ENCODE results near the gene CDC5L.

The CDC5L gene

GRCh38 chr6:44411141-44411540 is 23.6 kb downstream of the CDC5L start:
- FAIRE-seq (no peak), DNase-seq (ENCODE audit: insufficient read length, low spot score) (no peak)
- no peak for TF ChIP-seq POLR2A (IDR thresholded peaks at IDR 0.05; ENCODE audit: low read depth, low read length)

- FAIRE-seq (no peak), DNase-seq (ENCODE audit: insufficient read length, low spot score) (no peak)
- no peak for TF ChIP-seq POLR2A (IDR thresholded peaks at IDR 0.05; ENCODE audit: low read depth, low read length)
These were observed 27.9 kb downstream of the CDC5L start for GRCh38 chr6:44415449-44415848.

- DNase-seq (ENCODE audit: insufficient read length, low spot score) = peak; percentile 36
- peak; percentile 83 for FAIRE-seq
- no peak for TF ChIP-seq POLR2A (IDR thresholded peaks at IDR 0.05; ENCODE audit: low read depth, low read length)
These were observed 28.5 kb downstream of the CDC5L start for GRCh38 chr6:44415873-44416502.

GRCh38 chr6:44422531-44422930 is 35.0 kb downstream of the CDC5L start:
- DNase-seq (ENCODE audit: insufficient read length, low spot score) (no peak), FAIRE-seq (no peak)
- TF ChIP-seq POLR2A (IDR thresholded peaks at IDR 0.05; ENCODE audit: low read depth, low read length) = no peak

DNA sequence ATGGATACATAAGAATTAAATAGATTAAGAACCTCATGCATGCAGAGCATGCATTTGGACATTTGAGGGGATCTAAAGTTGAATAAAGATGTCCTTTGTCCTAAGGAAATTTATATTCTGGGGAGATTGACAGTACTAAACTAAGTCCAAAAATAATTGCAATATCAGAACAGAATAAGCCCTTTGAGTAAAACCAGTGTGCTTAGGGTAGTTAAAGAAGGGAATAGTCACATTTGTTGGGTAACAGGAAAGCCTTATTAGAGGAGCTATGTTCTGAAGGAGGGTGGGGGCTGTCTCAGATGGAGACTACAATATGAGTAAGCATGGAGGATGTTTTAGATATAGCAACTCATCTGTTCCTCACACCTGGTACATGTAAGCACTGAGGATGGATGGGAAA is 35.8 kb downstream of the CDC5L start:
- no peak for DNase-seq (ENCODE audit: insufficient read length, low spot score)
- no peak for TF ChIP-seq POLR2A (IDR thresholded peaks at IDR 0.05; ENCODE audit: low read depth, low read length)
- FAIRE-seq = peak; percentile 77

DNA sequence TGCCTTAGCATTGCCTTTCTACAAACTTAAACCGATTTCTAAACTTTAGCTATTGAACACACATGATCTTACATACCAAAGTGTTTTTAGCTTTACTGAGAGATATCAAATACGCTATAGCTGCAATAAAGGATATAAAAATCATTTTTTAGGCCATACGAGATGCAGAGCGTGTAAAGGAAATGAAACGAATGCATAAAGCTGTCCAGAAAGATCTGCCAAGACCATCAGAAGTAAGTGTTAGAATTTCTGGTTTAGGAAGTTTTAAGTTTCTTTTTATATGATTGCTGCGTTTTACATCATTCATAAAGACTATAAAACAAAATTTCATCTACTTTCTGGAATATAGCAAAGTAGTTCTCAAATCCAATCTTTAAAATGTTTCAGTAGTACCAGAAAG is 38.4 kb downstream of the CDC5L start:
- no peak for TF ChIP-seq POLR2A (IDR thresholded peaks at IDR 0.05; ENCODE audit: low read depth, low read length)
- no peak for DNase-seq (ENCODE audit: insufficient read length, low spot score)
- FAIRE-seq = no peak

DNA sequence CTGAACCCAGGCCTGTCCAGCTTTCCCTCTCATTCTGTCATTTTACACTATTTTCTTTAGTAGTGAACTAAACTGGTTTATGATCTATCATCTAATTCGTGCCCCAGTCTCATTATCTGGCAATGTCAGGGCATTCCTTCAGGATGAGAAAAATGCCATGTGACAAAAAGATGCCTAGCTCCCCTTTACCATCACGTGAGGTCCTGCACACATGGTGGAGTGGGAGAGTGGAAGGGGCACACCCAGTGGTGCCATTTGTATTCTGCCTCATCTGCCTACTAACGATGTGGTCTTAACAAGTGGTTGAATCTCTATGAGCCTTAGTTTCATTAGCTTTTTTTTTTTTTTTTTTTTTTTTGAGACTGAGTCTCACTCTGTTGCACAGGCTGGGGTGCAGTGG is 41.2 kb downstream of the CDC5L start:
- no peak for TF ChIP-seq POLR2A (IDR thresholded peaks at IDR 0.05; ENCODE audit: low read depth, low read length)
- DNase-seq (ENCODE audit: insufficient read length, low spot score) = no peak
- FAIRE-seq = peak; percentile 83

DNA sequence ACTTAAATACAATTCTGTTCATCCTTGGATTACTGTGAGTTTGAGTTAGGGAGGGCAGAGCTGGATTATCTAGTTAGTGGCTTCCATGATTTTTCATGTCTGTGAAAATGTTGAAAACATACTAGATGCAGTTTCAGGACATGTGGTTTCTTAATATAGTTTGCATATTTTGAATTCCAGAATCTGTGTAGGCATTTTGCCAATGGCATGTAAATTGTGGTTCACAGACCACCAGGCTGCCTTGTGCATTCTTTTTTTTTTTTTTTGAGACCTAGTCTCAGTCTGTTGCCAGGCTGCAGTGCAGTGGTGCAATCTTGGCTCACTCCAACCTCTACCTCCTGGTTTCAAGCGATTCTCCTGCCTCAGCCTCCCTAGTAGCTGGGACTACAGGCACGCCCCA is 42.8 kb downstream of the CDC5L start:
- FAIRE-seq (no peak), DNase-seq (ENCODE audit: insufficient read length, low spot score) (no peak)

DNA sequence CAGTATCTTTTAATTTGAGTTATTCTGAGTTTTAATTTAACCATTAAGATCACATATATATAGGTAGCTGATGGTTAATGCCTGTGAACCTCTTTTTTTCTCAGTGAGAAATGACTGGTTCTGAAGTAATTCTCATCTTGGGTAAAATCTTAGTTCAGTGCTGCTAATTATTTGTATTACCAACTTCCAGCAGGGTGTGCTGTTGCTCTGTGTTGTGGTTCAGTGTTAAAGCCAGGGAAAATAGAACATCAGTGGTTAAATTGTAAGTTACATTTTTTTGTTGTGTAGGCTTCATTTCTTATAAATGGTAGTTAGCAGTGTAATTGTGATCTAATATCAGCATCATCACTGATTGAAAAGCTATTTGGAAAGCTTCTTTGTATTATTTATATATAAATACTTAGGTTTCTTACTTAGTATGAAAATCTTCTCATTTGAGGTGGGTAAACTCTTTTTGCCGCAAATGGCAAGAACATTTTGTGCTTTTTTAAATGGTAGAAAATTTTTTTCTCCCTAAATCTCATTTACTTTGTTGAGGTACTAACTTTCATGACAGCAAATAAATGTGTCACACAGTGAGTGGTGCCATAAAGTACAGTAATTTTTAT is 43.7 kb downstream of the CDC5L start:
- peak; percentile 96 for FAIRE-seq
- no peak for TF ChIP-seq POLR2A (IDR thresholded peaks at IDR 0.05; ENCODE audit: low read depth, low read length)
- no peak for DNase-seq (ENCODE audit: insufficient read length, low spot score)

More for the DNA sequence above, 42.8 kb downstream of the CDC5L start:
- TF ChIP-seq POLR2A (IDR thresholded peaks at IDR 0.05; ENCODE audit: low read depth, low read length) = no peak

DNA sequence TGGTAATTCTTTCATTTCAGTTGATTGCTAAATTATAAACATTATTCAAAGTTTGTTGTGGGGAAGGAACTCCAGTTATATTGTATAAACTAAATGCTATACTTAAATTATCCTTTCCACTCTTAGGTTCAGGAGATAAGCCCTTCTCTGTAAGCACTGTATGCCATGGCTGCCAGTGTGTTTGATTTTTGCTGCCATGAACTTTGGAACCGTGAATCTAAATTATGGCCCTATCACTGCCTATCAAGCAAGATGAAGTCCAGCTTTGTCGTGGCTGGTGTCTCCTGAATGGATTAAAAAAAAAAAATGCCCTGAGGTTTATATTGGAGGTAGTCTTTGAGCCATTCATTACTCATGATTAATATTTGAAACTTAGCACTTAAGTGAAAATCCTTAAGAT is 44.7 kb downstream of the CDC5L start:
- no peak for TF ChIP-seq POLR2A (IDR thresholded peaks at IDR 0.05; ENCODE audit: low read depth, low read length)
- DNase-seq (ENCODE audit: insufficient read length, low spot score) = no peak
- peak; percentile 6 for FAIRE-seq

DNA sequence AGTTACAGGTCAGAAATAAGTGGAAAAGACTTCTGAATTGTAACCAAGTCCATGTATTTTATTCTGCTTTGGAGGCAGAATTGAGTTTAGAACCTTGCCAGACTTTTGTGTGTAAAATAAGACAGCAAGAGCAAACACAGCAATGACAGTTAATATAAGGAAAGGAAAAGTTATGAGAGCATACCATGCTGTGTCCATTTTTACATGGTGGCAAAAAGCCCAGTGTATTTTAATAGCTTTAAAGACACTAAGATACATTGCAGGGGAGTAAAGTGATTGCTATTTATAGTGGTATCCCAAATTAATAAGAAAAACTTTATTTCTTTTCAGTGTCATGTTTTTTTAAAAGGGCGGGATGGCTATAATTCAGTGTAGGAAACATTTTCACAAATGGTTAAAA is 45.2 kb downstream of the CDC5L start:
- TF ChIP-seq POLR2A (IDR thresholded peaks at IDR 0.05; ENCODE audit: low read depth, low read length) = no peak
- DNase-seq (ENCODE audit: insufficient read length, low spot score) (no peak), FAIRE-seq (peak; percentile 36)

GRCh38 chr6:44435500-44435899 is 48.0 kb downstream of the CDC5L start:
- FAIRE-seq (no peak), DNase-seq (ENCODE audit: insufficient read length, low spot score) (no peak)
- no peak for TF ChIP-seq POLR2A (IDR thresholded peaks at IDR 0.05; ENCODE audit: low read depth, low read length)

GRCh38 chr6:44438827-44439226 is 51.3 kb downstream of the CDC5L start:
- no peak for TF ChIP-seq POLR2A (IDR thresholded peaks at IDR 0.05; ENCODE audit: low read depth, low read length)
- DNase-seq (ENCODE audit: insufficient read length, low spot score) (no peak), FAIRE-seq (peak; percentile 27)

DNA sequence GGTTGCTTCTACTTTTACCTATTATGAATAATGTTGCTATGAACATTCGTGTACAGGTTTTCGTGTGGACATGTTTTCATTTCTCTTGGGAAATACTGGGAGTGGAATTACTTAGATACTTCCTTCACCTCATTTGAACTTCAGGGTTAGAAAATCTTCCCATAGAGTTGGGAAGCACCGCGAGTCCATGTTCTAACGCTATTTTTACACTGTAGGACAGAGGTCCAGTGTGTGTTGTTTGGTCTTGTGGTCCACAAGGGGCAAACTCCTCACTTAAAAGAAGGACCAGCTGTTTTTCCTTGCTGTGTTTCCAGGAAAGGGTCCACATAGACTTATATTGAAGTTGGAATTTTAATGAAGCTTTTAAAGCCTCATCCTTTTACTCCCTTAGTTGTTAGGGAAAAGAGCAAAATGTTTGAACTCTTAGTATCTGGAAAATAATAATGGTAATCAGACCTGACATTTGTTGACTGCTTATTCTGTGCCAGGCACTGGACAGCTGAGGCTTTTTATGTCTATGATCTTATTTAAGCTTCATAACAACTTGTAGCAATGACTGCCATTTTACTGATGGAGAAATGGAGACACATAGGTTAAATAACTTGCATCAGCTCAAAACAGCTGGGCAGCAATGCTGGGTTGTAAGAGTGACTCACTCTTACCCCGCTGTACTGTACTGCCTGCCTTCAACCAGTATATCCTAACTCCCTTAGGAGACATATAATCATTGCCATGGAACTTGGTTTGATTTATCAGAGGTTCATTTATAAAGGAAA is 52.0 kb downstream of the CDC5L start:
- no peak for TF ChIP-seq POLR2A (IDR thresholded peaks at IDR 0.05; ENCODE audit: low read depth, low read length)
- peak; percentile 93 for FAIRE-seq
- no peak for DNase-seq (ENCODE audit: insufficient read length, low spot score)

All from H54 (cell line).